Measurements from ENCODE around the gene C9orf78.
A peak's percentile ranks its signal among the peaks of the same experiment; 100 is the strongest.
"Not testable (repeated sequence)": the region's sequence is repeated elsewhere in the genome, so short reads cannot be mapped to it uniquely, and the experiment has no call there.

C9orf78 gene

DNA sequence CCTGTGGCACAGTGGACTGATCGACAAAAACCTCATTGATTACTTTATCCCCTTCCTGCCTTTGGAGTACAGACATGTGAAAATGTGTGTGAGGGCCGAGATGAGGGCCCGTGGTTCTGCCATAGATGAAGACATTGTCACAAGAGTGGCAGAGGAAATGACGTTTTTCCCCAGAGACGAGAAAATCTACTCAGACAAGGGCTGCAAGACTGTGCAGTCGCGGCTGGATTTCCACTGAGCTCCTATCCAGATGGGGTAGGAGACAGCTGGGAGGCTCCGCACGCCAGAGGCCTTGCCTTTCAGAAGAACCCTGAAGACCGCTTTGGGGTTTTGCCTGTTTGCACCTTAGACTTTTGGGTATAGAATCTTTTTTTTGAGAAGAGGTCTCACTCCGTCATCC, 25.7 kb downstream of the C9orf78 start:
- no peak for DNase-seq

DNA sequence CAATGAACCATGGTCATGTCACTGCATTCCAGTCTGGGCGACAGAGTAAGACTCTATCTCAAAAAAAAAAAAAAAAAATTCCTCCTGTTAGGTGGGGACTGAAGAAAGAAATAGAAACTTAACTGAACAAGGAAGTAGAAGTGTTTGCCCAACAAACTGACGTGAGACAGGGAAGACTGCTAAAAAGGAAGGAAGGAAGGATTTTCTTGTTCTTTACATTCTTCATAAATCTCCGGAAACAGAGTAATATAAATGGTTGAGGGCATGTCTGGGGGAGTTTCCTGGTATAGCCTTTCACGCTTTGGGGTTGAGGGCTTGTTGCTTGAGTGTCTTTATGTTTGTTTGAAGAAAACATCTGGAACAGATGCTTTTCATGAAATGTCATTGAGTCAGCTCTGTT, 29.0 kb downstream of the C9orf78 start:
- DNase-seq: peak; percentile 21

DNA sequence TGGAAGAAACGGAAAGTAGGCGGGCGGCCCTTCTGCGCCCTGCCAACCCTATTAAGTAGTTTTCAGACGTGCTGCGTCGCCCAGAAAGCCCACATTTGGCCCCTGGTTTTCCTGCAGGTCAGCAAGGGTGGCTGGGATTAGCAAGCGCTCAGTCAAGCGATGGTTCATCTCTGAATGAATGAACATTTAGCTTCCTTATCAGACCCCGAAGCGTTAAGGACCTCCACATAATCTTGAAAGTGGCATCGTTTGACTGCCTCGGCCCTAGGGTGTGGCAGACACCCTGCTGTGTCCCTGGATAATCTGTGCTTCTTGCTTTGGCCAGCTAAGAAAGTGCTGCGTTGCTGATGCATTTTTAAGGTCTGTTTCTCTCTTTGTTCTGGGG, 31.4 kb downstream of the C9orf78 start:
- DNase-seq: no peak

- peak; percentile 88 for DNase-seq
Measured at GRCh38 chr9:129802833-129803675, 32.0 kb downstream of the C9orf78 start, which contains the start of gene TOR1B. TOR1B (plus strand) TSS chr9:129803184; CDS start chr9:129803213, 29 bp downstream.

DNA sequence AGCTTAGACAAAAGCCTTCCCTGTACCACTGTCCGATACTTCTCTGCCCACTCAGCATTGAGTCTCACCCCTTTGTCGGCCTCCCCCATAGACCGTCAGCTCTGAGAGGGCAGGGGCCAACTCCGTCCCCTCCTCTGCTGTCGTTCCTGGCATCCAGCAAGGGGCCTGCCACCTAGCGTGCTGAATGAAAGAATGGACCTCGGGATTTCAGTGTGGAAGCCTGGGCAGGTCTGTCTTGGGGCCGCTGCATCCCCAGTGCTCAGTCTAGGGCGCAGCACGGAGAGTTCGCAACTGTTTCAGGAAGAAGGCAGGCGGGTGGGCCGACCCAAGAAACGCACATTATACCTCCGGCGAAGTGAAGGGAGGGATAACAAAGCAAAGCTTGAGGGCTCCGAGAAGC, 33.6 kb downstream of the C9orf78 start:
- no peak for DNase-seq

- DNase-seq: no peak
Measured at GRCh38 chr9:129798973-129799372, 36.1 kb downstream of the C9orf78 start.

- not testable (repeated sequence) for DNase-seq
Measured at GRCh38 chr9:129796029-129796428, 39.0 kb downstream of the C9orf78 start.

DNA sequence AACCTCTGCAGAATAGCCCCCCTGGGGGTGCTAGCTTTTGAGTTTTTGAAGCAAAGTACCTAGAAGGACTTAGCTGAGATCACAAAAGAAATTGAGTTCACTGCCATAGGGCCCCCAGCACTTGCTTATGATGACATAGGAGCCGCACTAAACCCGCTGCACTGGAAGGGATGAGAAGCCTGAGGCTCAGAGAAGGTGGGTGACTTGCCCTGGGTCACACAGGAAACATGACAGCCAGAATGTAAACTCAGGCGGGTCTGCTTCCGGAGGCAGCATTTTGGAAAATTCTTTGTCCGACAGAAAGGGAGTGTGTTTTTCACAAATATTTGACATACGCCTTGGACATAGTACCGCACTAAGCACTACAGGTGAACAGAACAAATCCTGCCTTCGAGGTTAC, 40.5 kb downstream of the C9orf78 start:
- DNase-seq: no peak

DNA sequence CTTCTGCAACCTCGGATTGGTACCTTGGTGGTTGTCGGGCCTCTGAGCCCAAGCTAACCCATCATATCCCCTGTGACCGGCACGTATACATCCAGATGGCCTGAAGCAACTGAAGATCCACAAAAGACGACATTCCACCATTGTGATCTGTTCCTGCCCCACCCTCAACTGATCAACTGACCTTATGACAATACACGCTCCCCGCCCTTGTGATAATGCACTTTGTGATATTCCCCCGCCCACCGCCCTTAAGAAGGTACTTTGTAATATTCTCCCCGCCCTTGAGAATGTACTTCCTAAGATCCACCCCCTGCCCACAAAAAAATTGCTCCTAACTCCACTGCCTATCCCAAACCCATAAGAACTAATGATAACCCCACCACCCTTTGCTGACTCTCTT, 48.6 kb downstream of the C9orf78 start:
- no peak for DNase-seq

- no peak for DNase-seq
Measured at GRCh38 chr9:129785866-129786265, 49.2 kb downstream of the C9orf78 start.

GRCh38 chr9:129784970-129785369, 50.1 kb downstream of the C9orf78 start:
- not testable (repeated sequence) for DNase-seq

GRCh38 chr9:129783516-129784361, 51.3 kb downstream of the C9orf78 start:
- peak; percentile 39 for DNase-seq

- no peak for DNase-seq
Measured at GRCh38 chr9:129781981-129782380, 53.1 kb downstream of the C9orf78 start.

DNA sequence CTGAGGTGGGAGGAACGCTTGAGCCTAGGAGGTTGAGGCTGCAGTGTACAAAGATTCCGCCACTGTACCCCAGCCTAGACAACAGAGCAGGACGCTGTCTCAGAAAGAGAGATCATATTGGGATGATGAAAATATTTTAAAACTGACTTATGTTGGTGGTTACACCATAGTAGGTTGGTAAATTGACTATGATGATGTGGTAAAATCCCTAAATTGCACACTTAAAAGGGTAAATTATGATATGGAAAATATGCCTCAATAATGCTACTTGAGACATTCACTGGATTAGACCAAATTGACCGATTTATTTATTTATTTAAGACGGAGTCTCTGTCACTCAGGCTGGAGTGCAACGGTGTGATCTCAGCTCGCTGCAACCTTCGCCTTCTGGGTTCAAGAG, 53.9 kb downstream of the C9orf78 start:
- no peak for DNase-seq

DNA sequence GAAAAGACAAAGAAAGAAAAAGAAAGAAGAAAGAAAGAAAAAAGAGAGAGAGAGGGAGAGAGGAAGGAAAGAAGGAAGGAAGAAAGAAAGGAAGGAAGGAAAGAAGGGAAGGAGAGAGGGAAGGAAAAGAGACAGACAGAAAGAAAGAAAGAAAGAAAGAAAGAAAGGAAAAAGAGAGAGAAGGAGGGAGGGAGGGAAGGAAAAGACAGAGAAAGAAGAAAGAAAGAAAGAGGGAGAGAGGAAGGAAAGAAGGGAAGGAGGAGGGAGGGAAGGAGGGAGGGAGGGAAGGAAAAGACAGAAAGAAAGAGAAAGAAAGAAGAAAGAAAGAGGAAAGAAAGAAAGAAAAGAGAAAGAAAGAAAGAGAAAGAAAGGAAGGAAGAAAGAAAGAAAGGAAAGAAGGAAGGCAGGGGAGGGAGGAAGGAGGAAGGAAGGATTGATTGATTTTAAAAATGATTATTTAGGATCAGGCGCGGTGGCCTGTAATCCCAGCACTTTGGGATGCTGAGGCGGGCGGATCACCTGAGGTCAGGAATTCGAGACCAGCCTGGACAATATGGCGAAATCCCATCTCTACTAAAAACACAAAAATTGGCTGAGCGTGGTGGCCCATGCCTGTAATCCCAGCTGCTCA, 55.4 kb downstream of the C9orf78 start:
- no peak for DNase-seq

- DNase-seq: no peak
Measured at GRCh38 chr9:129778469-129778868, 56.6 kb downstream of the C9orf78 start.

- DNase-seq: no peak
Measured at GRCh38 chr9:129777769-129778130, 57.3 kb downstream of the C9orf78 start.

Data from GDM1 (cell line).